Measurements from ENCODE around the gene PCGF1. TPM values are rescaled to one million over a fixed set of nuclear protein-coding genes. Genes with fewer than 3 reads are reported as not detected.

PCGF1 gene
- total and polyA plus RNA-seq, 4 donors = 3.3 to 12.5 (median 10.9) TPM

GRCh38 chr2:74548900-74549826, 41.7 kb upstream of the PCGF1 start:
- Histone ChIP-seq H3K27me3 (ENCODE audit: control insufficient read depth in 4 of 4, insufficient read depth in 4 of 4, low read length in 3 of 4) (no peaks in the 10 kb centered on the region), H3K4me3 (ENCODE audit: low read depth in 1 of 3, low read length in 3 of 3) (peak overlapping the region; percentile 24 to 58 (median 56)), H3K36me3 (ENCODE audit: control insufficient read depth in 4 of 4, insufficient read depth in 3 of 4, low read depth in 1 of 4, low read length in 3 of 4) (no peaks in the 10 kb centered on the region), H3K27ac (ENCODE audit: low read depth in 1 of 2, low read length in 2 of 2) (no peak overlapping the region), H3K4me1 (ENCODE audit: control insufficient read depth in 4 of 4, insufficient read depth in 4 of 4, low read length in 3 of 4) (peaks cover 5 to 16% (median 10%) of the 10 kb centered on the region in 4 donors), H3K9me3 (ENCODE audit: control insufficient read depth in 4 of 4, low read length in 3 of 4) (no peaks in the 10 kb centered on the region), H3K9ac (ENCODE audit: low read depth in 1 of 2, low read length in 2 of 2) (peak overlapping the region in 1 of 2 donors; percentile 47)
- peak; percentile 58 for DNase-seq (ENCODE audit: low spot score)
- no peak for TF ChIP-seq NR2F2 (IDR thresholded peaks at IDR 0.05)
- TF ChIP-seq RXRA (IDR thresholded peaks at IDR 0.05) = no peak
- no peak for TF ChIP-seq EGR1 (IDR thresholded peaks at IDR 0.05; ENCODE audit: low read depth in 2 of 2)
- TF ChIP-seq GABPA (IDR thresholded peaks at IDR 0.05 in 1 of 2, conservative IDR thresholded peaks at IDR 0.05 in 1 of 2) = no peak
- no peak for TF ChIP-seq FOXA1 (IDR thresholded peaks at IDR 0.05)
- TF ChIP-seq RAD21 (IDR thresholded peaks at IDR 0.05) = no peak
- no peak for TF ChIP-seq HNF4A (conservative IDR thresholded peaks at IDR 0.05)
- TF ChIP-seq REST (IDR thresholded peaks at IDR 0.05) = no peak
- TF ChIP-seq ATF3 (IDR thresholded peaks at IDR 0.05) = no peak
- no peak for TF ChIP-seq ZBTB33 (IDR thresholded peaks at IDR 0.05)
- TF ChIP-seq MAX (IDR thresholded peaks at IDR 0.05) = no peak
- no peak for TF ChIP-seq CTCF (IDR thresholded peaks at IDR 0.05; ENCODE audit: low read depth, low read length, missing input control)
- WGBS = 4% methylated on average over 85 of the region's 85 CpGs
